Body of pancreas (tissue), 4 donors: ENCODE data around the gene GDPGP1. TPM values are rescaled to one million over a fixed set of nuclear protein-coding genes. Genes with fewer than 3 reads are reported as not detected.

Experiments used
- ATAC-seq: fragments of 150-250 bp; one replicate; pipeline ENCODE4 v1.9.1; 2016
- DNase-seq, 4 donors: peaks; one replicate each; pipeline ENCODE4 v3.0.0-alpha.2; 2019
- H3K27ac ChIP-seq, 4 donors: fragments of 200-600 bp; sonication (generic); 1 replicate in 3 of 4; 2 replicates in 1 of 4; pipeline versions ENCODE4 v1.5.1 to v1.6.1; 2016 to 2019; ENCODE audit warnings: mild to moderate bottlenecking in 1 of 4, mixed read lengths in 1 of 4, moderate library complexity in 1 of 4
- H3K27me3 ChIP-seq, 2 donors: fragments of 200-600 bp; sonication (generic); one replicate each; pipeline ENCODE4 v1.6.0; 2016; ENCODE audit warnings: mild to moderate bottlenecking in 1 of 2
- H3K36me3 ChIP-seq, 2 donors: fragments of 200-600 bp; sonication (generic); replicated peaks in 1 of 2; 2 replicates each; pipeline ENCODE4 v1.5.1; 2016; ENCODE audit warnings: low read depth in 2 of 2; ENCODE audit not compliant: insufficient read depth in 1 of 2
- H3K4me1 ChIP-seq: fragments of 200-600 bp; sonication (generic); one replicate; pipeline ENCODE4 v1.6.0; 2016
- H3K4me3 ChIP-seq, 2 donors: fragments of 200-600 bp; sonication (generic); 1 replicate in 1 of 2; 2 replicates in 1 of 2; pipeline ENCODE4 v1.5.1; 2016 to 2019
- H3K9me3 ChIP-seq, 3 donors: fragments of 200-600 bp; sonication (generic); 1 replicate in 2 of 3; 2 replicates in 1 of 3; pipeline ENCODE4 v1.5.1; 2016
- CTCF ChIP-seq, 7 experiments: fragments of 450-650 bp in 4 of 7; fragments of 200-600 bp in 3 of 7; sonication (generic) in 3 of 7; IDR thresholded peaks; one replicate each; pipeline ENCODE4 v1.5.1; 2016 to 2019; ENCODE audit warnings: antibody characterized with exemption in 7 of 7
- POLR2A ChIP-seq, 3 donors: fragments of 450-650 bp; IDR thresholded peaks; one replicate each; pipeline ENCODE4 v1.6.1; 2016; ENCODE audit warnings: antibody characterized with exemption in 3 of 3, mild to moderate bottlenecking in 2 of 3
- WGBS, 2 donors: methylation state at CpG; one replicate each; pipeline ENCODE4 v1.1.5; 2017; 5-methylcytosine and 5-hydroxymethylcytosine counted together
- intact Hi-C: fragments of 100-400 bp; cut with DNase I; formaldehyde crosslinking; loops from one replicate; pipeline ENCODE4 v1.15.1; 2023
- total RNA-seq, 2 donors: library from RNA; depleted of rRNA; stranded (reverse); fragments of >200 nt; gene quantifications; one replicate each; pipeline ENCODE4 v1.1.0, GENCODE V29; 2016

The GDPGP1 gene
- total RNA-seq, 2 donors from 2014 or later: 0.33 to 5.2 TPM

DNA sequence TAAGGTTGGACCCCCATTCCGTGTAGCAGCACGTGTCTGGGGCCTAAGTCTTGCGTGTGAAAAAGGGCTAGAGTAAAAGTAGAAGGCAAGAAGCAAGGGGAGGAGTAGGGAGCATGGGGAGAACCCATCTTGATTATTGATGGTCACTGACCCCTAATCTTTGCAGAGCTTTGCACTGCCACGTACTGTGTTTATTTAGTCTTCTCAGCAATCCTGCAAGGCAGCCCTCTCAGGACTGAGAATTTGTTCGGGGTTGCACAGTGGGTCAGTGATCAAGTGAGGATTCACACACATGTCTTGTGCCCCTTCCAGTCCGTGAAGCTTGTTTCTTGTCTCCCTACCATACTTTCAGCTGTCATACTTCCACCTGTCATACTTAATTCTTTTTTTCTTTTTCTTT, 25.7 kb upstream of the GDPGP1 start:
- DNase-seq (no peak), ATAC-seq (no peak)
- intact Hi-C loops: no loop called here
- Histone ChIP-seq H3K4me3 (no peak overlapping the region), H3K9me3 (no peaks in the 10 kb centered on the region), H3K27me3 (no peaks in the 10 kb centered on the region), H3K36me3 (no peaks in the 10 kb centered on the region), H3K27ac (no peak overlapping the region), H3K4me1 (peaks cover 64% of the 10 kb centered on the region)
- TF ChIP-seq POLR2A (IDR thresholded peaks at IDR 0.05) (no peak), CTCF (IDR thresholded peaks at IDR 0.05) (no peak)
- WGBS, 2 donors: 81 to 83% methylated on average over 6 of the region's 6 CpGs

DNA sequence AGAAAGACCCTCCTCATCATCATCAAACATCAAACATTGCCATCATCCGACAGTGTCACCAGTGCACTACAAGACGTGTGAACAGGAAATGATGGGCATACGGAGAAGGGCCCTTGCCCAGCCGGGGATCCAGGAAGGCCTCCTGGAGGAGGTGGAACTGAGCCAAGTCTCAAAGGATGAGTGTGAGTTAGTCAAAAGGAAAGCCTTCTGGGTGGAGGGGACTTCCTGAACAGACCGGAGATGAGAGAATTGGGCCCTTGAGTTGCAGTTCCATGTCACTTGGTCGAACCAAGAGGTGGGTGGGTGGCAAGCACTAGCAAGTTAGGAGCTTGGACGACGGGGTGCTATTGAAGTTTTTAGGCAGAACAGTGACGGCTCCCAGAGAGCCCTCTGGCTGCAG, 24.4 kb upstream of the GDPGP1 start:
- no peak overlapping the region for H3K4me3 ChIP-seq
- no peaks in the 10 kb centered on the region for H3K36me3 ChIP-seq
- no peaks in the 10 kb centered on the region for H3K27me3 ChIP-seq
- no peak for DNase-seq
- peaks cover 64% of the 10 kb centered on the region for H3K4me1 ChIP-seq
- H3K27ac ChIP-seq: no peak overlapping the region
- WGBS, 2 donors: 78 to 86% methylated on average over 9 of the region's 9 CpGs
- TF ChIP-seq CTCF (IDR thresholded peaks at IDR 0.05): no peak
- TF ChIP-seq POLR2A (IDR thresholded peaks at IDR 0.05): no peak
- no peaks in the 10 kb centered on the region for H3K9me3 ChIP-seq
- no peak for ATAC-seq
- intact Hi-C loops: no loop called here

GRCh38 chr15:90210593-90210992, 23.4 kb upstream of the GDPGP1 start:
- H3K36me3 ChIP-seq: no peaks in the 10 kb centered on the region
- H3K4me1 ChIP-seq: peaks cover 67% of the 10 kb centered on the region
- ATAC-seq: no peak
- intact Hi-C loops: loop anchor here (5.0 kb wide), 1 partner anchor 48 kb away; no protein-coding TSS in a partner anchor
- 51 to 55% methylated on average over 6 to 8 of the region's 8 CpGs for WGBS, 2 donors
- H3K4me3 ChIP-seq: no peak overlapping the region
- TF ChIP-seq CTCF (IDR thresholded peaks at IDR 0.05) (no peak), POLR2A (IDR thresholded peaks at IDR 0.05) (no peak)
- no peaks in the 10 kb centered on the region for H3K9me3 ChIP-seq
- peak overlapping the region in 3 of 4 donors; percentile 90 to 92 (median 92) for H3K27ac ChIP-seq
- DNase-seq: peak in 2 of 4 donors; percentile 45 to 61
- no peaks in the 10 kb centered on the region for H3K27me3 ChIP-seq

DNA sequence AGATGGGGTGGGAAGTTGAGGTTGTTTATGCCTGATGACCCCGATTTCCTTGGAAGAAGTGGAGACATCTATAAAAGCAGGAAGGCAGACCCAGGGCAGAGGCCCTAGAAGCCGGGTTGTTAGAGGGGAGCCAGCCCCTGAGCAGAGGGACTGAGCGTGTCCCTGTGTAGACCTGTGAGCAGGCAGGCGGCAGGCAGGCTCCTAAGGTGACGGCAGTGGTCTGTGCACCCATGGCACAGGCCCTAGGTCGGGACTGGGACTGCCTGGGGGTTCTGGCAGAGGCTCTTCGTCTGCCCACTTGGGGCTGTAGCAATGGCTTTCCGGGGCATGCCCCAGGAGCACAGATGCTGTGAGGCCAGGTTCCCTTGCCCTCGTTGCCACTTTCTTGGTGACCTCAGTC, 23.0 kb upstream of the GDPGP1 start:
- no peak for TF ChIP-seq POLR2A (IDR thresholded peaks at IDR 0.05)
- no peak for TF ChIP-seq CTCF (IDR thresholded peaks at IDR 0.05)
- DNase-seq (no peak), ATAC-seq (no peak)
- Histone ChIP-seq H3K27me3 (no peaks in the 10 kb centered on the region), H3K4me1 (peaks cover 63% of the 10 kb centered on the region), H3K4me3 (no peak overlapping the region), H3K27ac (peak overlapping the region; percentile 19 to 92 (median 91)), H3K36me3 (no peaks in the 10 kb centered on the region), H3K9me3 (no peaks in the 10 kb centered on the region)
- intact Hi-C loops: loop anchor here (5.0 kb wide), 1 partner anchor 49 kb away; no protein-coding TSS in a partner anchor
- WGBS, 2 donors: 84 to 94% methylated on average over 7 to 8 of the region's 9 CpGs

DNA sequence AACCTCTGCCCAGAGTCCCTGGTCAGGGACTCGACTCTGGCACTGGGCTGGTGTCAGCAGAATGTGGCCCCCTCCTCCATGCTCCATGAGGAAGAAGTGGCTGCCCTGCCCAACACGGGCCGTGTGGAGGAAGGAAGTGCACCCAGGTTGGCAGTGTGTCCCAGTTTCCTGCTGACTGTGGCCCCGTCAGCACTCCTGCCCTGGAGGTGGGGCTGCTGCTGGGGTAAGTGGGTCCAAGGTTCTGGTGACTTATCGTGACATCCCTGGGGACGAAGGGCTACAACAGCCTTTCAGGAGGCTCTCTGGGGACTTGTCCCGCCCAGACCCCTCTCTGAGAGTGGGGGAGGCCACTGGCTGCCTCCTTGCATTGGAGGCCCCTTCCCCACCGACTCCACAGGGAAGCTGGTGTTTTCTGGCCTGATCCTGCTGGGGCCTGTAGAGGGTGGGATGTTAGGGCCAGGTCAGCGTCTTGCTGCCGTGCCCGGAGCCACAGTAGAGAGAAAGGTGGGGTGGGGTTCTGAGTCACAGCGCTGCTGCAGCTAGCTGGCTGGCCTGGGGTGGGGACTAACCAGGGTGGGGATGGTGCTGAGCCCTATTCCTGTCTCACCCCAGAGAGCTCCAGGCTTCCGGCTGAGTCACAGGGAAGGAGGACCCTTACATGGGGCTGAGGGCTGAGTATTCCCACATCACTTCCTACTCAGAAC, 22.4 kb upstream of the GDPGP1 start:
- ATAC-seq (no peak), DNase-seq (peak in 3 of 4 donors; percentile 16 to 64 (median 59))
- H3K27ac ChIP-seq: peak overlapping the region; percentile 88 to 92 (median 91)
- no peaks in the 10 kb centered on the region for H3K27me3 ChIP-seq
- peaks cover 62% of the 10 kb centered on the region for H3K4me1 ChIP-seq
- TF ChIP-seq POLR2A (IDR thresholded peaks at IDR 0.05): no peak
- H3K36me3 ChIP-seq: no peaks in the 10 kb centered on the region
- no peak overlapping the region for H3K4me3 ChIP-seq
- H3K9me3 ChIP-seq: no peaks in the 10 kb centered on the region
- intact Hi-C loops: loop anchor here (5.0 kb wide), 1 partner anchor 49 kb away; no protein-coding TSS in a partner anchor
- WGBS, 2 donors: 58 to 67% methylated on average over 3 to 13 of the region's 13 CpGs
